ENCODE results near the gene TIMM13.

TIMM13 gene

GRCh38 chr19:2468596-2468995 is 41.2 kb upstream of the TIMM13 start:
- no peak for TF ChIP-seq USF1 (IDR thresholded peaks at IDR 0.05)
- no peak for TF ChIP-seq YY1 (IDR thresholded peaks at IDR 0.05; ENCODE audit: low read depth)
- no peak for TF ChIP-seq TCF12 (IDR thresholded peaks at IDR 0.05; ENCODE audit: low read depth)
- no peak for TF ChIP-seq REST (IDR thresholded peaks at IDR 0.05; ENCODE audit: low read depth)
- no peak for TF ChIP-seq MAX (IDR thresholded peaks at IDR 0.05)
- TF ChIP-seq FOXM1 (IDR thresholded peaks at IDR 0.05; ENCODE audit: borderline replicate concordance, low read depth), result no peak
- no peak for TF ChIP-seq CEBPB (IDR thresholded peaks at IDR 0.05)
- TF ChIP-seq CREB1 (IDR thresholded peaks at IDR 0.05; ENCODE audit: low read depth), result no peak
- TF ChIP-seq EGR1 (IDR thresholded peaks at IDR 0.05), result no peak
- no peak for TF ChIP-seq TAF1 (IDR thresholded peaks at IDR 0.05; ENCODE audit: low read depth)
- no peak for TF ChIP-seq EP300 (IDR thresholded peaks at IDR 0.05; ENCODE audit: borderline replicate concordance)

- TF ChIP-seq USF1 (IDR thresholded peaks at IDR 0.05), result no peak
- no peak for TF ChIP-seq YY1 (IDR thresholded peaks at IDR 0.05; ENCODE audit: low read depth)
- no peak for TF ChIP-seq NFIC (IDR thresholded peaks at IDR 0.05)
- no peak for TF ChIP-seq FOXM1 (IDR thresholded peaks at IDR 0.05; ENCODE audit: borderline replicate concordance, low read depth)
- TF ChIP-seq TAF1 (IDR thresholded peaks at IDR 0.05; ENCODE audit: low read depth), result no peak
- TF ChIP-seq CEBPB (IDR thresholded peaks at IDR 0.05), result no peak
- no peak for TF ChIP-seq REST (IDR thresholded peaks at IDR 0.05; ENCODE audit: low read depth)
- no peak for TF ChIP-seq CREB1 (IDR thresholded peaks at IDR 0.05; ENCODE audit: low read depth)
- no peak for TF ChIP-seq ZBTB7A (IDR thresholded peaks at IDR 0.05; ENCODE audit: low read depth)
- TF ChIP-seq TEAD4 (IDR thresholded peaks at IDR 0.05), result no peak
- TF ChIP-seq MAX (IDR thresholded peaks at IDR 0.05), result no peak
- TF ChIP-seq TCF12 (IDR thresholded peaks at IDR 0.05; ENCODE audit: low read depth), result no peak
- no peak for TF ChIP-seq EP300 (IDR thresholded peaks at IDR 0.05; ENCODE audit: borderline replicate concordance)
- TF ChIP-seq EGR1 (IDR thresholded peaks at IDR 0.05), result no peak
- no peak for TF ChIP-seq RAD21 (IDR thresholded peaks at IDR 0.05; ENCODE audit: low read depth)
Measured at GRCh38 chr19:2464389-2464788, 37.0 kb upstream of the TIMM13 start.

- no peak for TF ChIP-seq RAD21 (IDR thresholded peaks at IDR 0.05; ENCODE audit: low read depth)
- peak; percentile 99 for TF ChIP-seq NFIC (IDR thresholded peaks at IDR 0.05)
- peak; percentile 85 for TF ChIP-seq TCF12 (IDR thresholded peaks at IDR 0.05; ENCODE audit: low read depth)
- TF ChIP-seq ZBTB7A (IDR thresholded peaks at IDR 0.05; ENCODE audit: low read depth), result no peak
- TF ChIP-seq REST (IDR thresholded peaks at IDR 0.05; ENCODE audit: low read depth), result 0 out of 2 replicates have a peak, but pooled peaks have one; percentile 21
- peak; percentile 53; the same call in 1 of the 2 replicates for TF ChIP-seq MAX (IDR thresholded peaks at IDR 0.05)
- no peak for TF ChIP-seq EGR1 (IDR thresholded peaks at IDR 0.05)
- TF ChIP-seq TEAD4 (IDR thresholded peaks at IDR 0.05), result peak; percentile 100
- peak; percentile 66; the same call in 1 of the 2 replicates for TF ChIP-seq EP300 (IDR thresholded peaks at IDR 0.05; ENCODE audit: borderline replicate concordance)
- peak; percentile 37; the same call in 1 of the 2 replicates for TF ChIP-seq USF1 (IDR thresholded peaks at IDR 0.05)
- TF ChIP-seq CREB1 (IDR thresholded peaks at IDR 0.05; ENCODE audit: low read depth), result no peak
- no peak for TF ChIP-seq CEBPB (IDR thresholded peaks at IDR 0.05)
- peak; percentile 50; the same call in 1 of the 2 replicates for TF ChIP-seq YY1 (IDR thresholded peaks at IDR 0.05; ENCODE audit: low read depth)
- TF ChIP-seq TAF1 (IDR thresholded peaks at IDR 0.05; ENCODE audit: low read depth), result peak; percentile 57; the same call in 1 of the 2 replicates
- peak; percentile 98 for TF ChIP-seq FOXM1 (IDR thresholded peaks at IDR 0.05; ENCODE audit: borderline replicate concordance, low read depth)
Measured at GRCh38 chr19:2462635-2463421, 35.4 kb upstream of the TIMM13 start.
